HepG2 (cell line): Measurements from ENCODE around the gene HSPA1B. TPM values are rescaled to one million over a fixed set of nuclear protein-coding genes. Genes with fewer than 3 reads are reported as not detected.

Experiments used
- HOMEZ ChIP-seq: IDR thresholded peaks from 2 replicates; pipeline ENCODE4 v1.6.1; 2016; ENCODE audit warnings: low read depth
- IRF1 ChIP-seq: sonication (generic); formaldehyde crosslinking; IDR thresholded peaks from 2 replicates; pipeline ENCODE4 v1.4.0; 2020; ENCODE audit warnings: low read depth, mild to moderate bottlenecking, missing genetic modification reagents
- MEIS1 ChIP-seq: sonication (generic); formaldehyde crosslinking; IDR thresholded peaks from 2 replicates; pipeline ENCODE4 v1.9.0; 2021; ENCODE audit warnings: mild to moderate bottlenecking, missing genetic modification reagents, moderate library complexity, borderline replicate concordance
- NFE2 ChIP-seq: sonication (generic); formaldehyde crosslinking; IDR thresholded peaks from 2 replicates; pipeline ENCODE4 v1.4.0; 2020; ENCODE audit warnings: missing genetic modification reagents
- NONO ChIP-seq, 2 experiments: fragments of 450-650 bp in 1 of 2; sonication (generic) in 1 of 2; formaldehyde crosslinking in 1 of 2; IDR thresholded peaks in 1 of 2; conservative IDR thresholded peaks in 1 of 2; 2 replicates each; pipeline versions ENCODE4 v1.6.1 to v1.8.0; 2017 to 2022; ENCODE audit warnings: mild to moderate bottlenecking in 1 of 2, missing genetic modification reagents in 1 of 2, moderate library complexity in 1 of 2
- TP53 ChIP-seq: sonication (generic); formaldehyde crosslinking; conservative IDR thresholded peaks from 2 replicates; pipeline ENCODE4 v1.4.0; 2020; ENCODE audit warnings: missing genetic modification reagents
- ZBTB10 ChIP-seq: sonication (generic); formaldehyde crosslinking; IDR thresholded peaks from 2 replicates; pipeline ENCODE4 v1.4.0; 2020; ENCODE audit warnings: missing genetic modification reagents, borderline replicate concordance
- ZBTB4 ChIP-seq: sonication (generic); formaldehyde crosslinking; IDR thresholded peaks from 2 replicates; pipeline ENCODE4 v1.4.0; 2020; ENCODE audit warnings: missing genetic modification reagents, mild to moderate bottlenecking, borderline replicate concordance
- ZKSCAN1 ChIP-seq: fragments of 150-350 bp; IDR thresholded peaks from 2 replicates; pipeline ENCODE4 v1.6.1; 2014; ENCODE audit warnings: low read length
- ZNF18 ChIP-seq: sonication (generic); formaldehyde crosslinking; IDR thresholded peaks from 2 replicates; pipeline ENCODE4 v1.8.0; 2022; ENCODE audit warnings: mild to moderate bottlenecking, missing genetic modification reagents; ENCODE audit not compliant: insufficient replicate concordance
- ZNF253 ChIP-seq: sonication (generic); formaldehyde crosslinking; IDR thresholded peaks from 2 replicates; pipeline ENCODE4 v1.8.0; 2022; ENCODE audit warnings: mild to moderate bottlenecking, missing genetic modification reagents, borderline replicate concordance
- ZNF280B ChIP-seq: sonication (generic); formaldehyde crosslinking; IDR thresholded peaks from 2 replicates; pipeline ENCODE4 v1.5.0; 2020; ENCODE audit warnings: missing genetic modification reagents, mild to moderate bottlenecking, borderline replicate concordance
- ZNF670 ChIP-seq: sonication (generic); formaldehyde crosslinking; IDR thresholded peaks from 2 replicates; pipeline ENCODE4 v1.8.0; 2022; ENCODE audit warnings: mild to moderate bottlenecking, missing genetic modification reagents, borderline replicate concordance
- ZNF781 ChIP-seq: sonication (generic); formaldehyde crosslinking; IDR thresholded peaks from 2 replicates; pipeline ENCODE4 v1.5.1; 2020; ENCODE audit warnings: borderline replicate concordance, mild to moderate bottlenecking, missing genetic modification reagents; ENCODE audit errors: not compliant biosample characterization
- ZNF841 ChIP-seq: sonication (generic); formaldehyde crosslinking; IDR thresholded peaks from 2 replicates; pipeline ENCODE4 v1.8.1; 2023; ENCODE audit warnings: missing genetic modification reagents, borderline replicate concordance
- polyA plus RNA-seq, 8 experiments: library from polyadenylated mRNA; depleted of rRNA in 3 of 8; stranded (reverse) in 7 of 8; unstranded in 1 of 8; fragments of >200 nt; fragmentation: Illumina TruSeq in 4 of 8; extraction: Trizol in 4 of 8; gene quantifications; 2 replicates each; pipeline versions ENCODE4 v1.2.1 to v1.2.3, GENCODE V29; 2011 to 2016; ENCODE audit warnings: low read depth in 4 of 8, missing spikeins in 1 of 8, mixed read lengths in 1 of 8; ENCODE audit not compliant: insufficient read depth in 1 of 8
- total RNA-seq, 5 experiments: library from RNA; depleted of rRNA; stranded (reverse); fragments of >200 nt; fragmentation: Illumina TruSeq; extraction: Trizol; gene quantifications; 2 replicates each; pipeline ENCODE4 v1.2.3, GENCODE V29; 2016; ENCODE audit warnings: low read depth in 1 of 5

HSPA1B gene
- total and polyA plus RNA-seq, 2 of the 13 experiments (the other 11 are each of a cell fraction or from before 2014, with no cell fraction given) = 26.0 to 186 TPM

GRCh38 chr6:31794866-31795615 is 32.5 kb upstream of the HSPA1B start (continued):
- no peak for TF ChIP-seq ZNF841 (CRISPR knock-in tag)
- no peak for TF ChIP-seq ZBTB4 (CRISPR knock-in tag)
- peak; percentile 50; the same call in 1 of the 2 replicates for TF ChIP-seq ZNF670 (CRISPR knock-in tag)
- no peak for TF ChIP-seq ZKSCAN1
- TF ChIP-seq NFE2 (CRISPR knock-in tag) = no peak
- 0 out of 2 replicates have a peak, but pooled peaks have one; percentile 23 for TF ChIP-seq MEIS1 (CRISPR knock-in tag)
- no peak for TF ChIP-seq HOMEZ (CRISPR knock-in tag)
- no peak for TF ChIP-seq TP53 (CRISPR knock-in tag)
- TF ChIP-seq IRF1 (CRISPR knock-in tag) = no peak
- no peak for TF ChIP-seq ZNF253 (CRISPR knock-in tag)
- peak; percentile 26; the same call in 1 of the 2 replicates for TF ChIP-seq ZBTB10 (CRISPR knock-in tag)
- peak; percentile 34 for TF ChIP-seq ZNF781 (CRISPR knock-in tag)
- TF ChIP-seq ZNF18 (CRISPR knock-in tag) = peak; percentile 9
- no peak for TF ChIP-seq ZNF280B (CRISPR knock-in tag)
- TF ChIP-seq NONO (IDR thresholded peaks at IDR 0.05) = no peak
- TF ChIP-seq NONO (CRISPR knock-in tag; conservative IDR thresholded peaks at IDR 0.05) = no peak; the same call in none of the 2 replicates
